Gastrocnemius medialis (tissue), 4 donors: ENCODE data around the gene FNIP2.

ENCODE experiments used
- CTCF ChIP-seq, 5 experiments: fragments of 450-650 bp in 3 of 5; fragments of 200-600 bp in 2 of 5; sonication (generic) in 2 of 5; IDR thresholded peaks in 4 of 5; conservative IDR thresholded peaks in 1 of 5; 1 replicate in 4 of 5; 2 replicates in 1 of 5; pipeline ENCODE4 v1.5.1; 2016 to 2019; ENCODE audit warnings: antibody characterized with exemption in 5 of 5, mild to moderate bottlenecking in 3 of 5, moderate library complexity in 3 of 5
- POLR2A ChIP-seq, 2 donors: fragments of 450-650 bp; IDR thresholded peaks; one replicate each; pipeline ENCODE4 v1.6.1; 2017; ENCODE audit warnings: antibody characterized with exemption in 2 of 2, mild to moderate bottlenecking in 2 of 2, moderate library complexity in 2 of 2

- TF ChIP-seq CTCF (IDR thresholded peaks at IDR 0.05 in 4 of 5, conservative IDR thresholded peaks at IDR 0.05 in 1 of 5) (no peak), POLR2A (IDR thresholded peaks at IDR 0.05) (no peak)
Measured at GRCh38 chr4:158875455-158875854, 106.6 kb downstream of the FNIP2 start.
